HG02840 (cell line): ENCODE measurements around the gene KRTAP2-2.

ENCODE experiments used
- ATAC-seq: cut with Tn5 transposase; IDR thresholded peaks from one replicate; pipeline ENCODE4 v1.9.1; 2021; ENCODE audit warnings: mild to moderate bottlenecking, moderate library complexity, moderate number of reproducible peaks; ENCODE audit not compliant: unreplicated experiment, low FRiP score

KRTAP2-2 gene

GRCh38 chr17:41026715-41027471, 28.1 kb downstream of the KRTAP2-2 start, which contains the start of gene KRTAP1-5:
TSS of gene KRTAP1-5 (minus strand) at chr17:41027208. CDS start at chr17:41027155, 53 bp downstream.
- no peak for ATAC-seq

- no peak for ATAC-seq
Observed at GRCh38 chr17:41024697-41025096, 30.3 kb downstream of the KRTAP2-2 start.

GRCh38 chr17:41020336-41020735, 34.7 kb downstream of the KRTAP2-2 start:
- ATAC-seq, result no peak

- no peak for ATAC-seq
Observed at GRCh38 chr17:41019415-41019814, 35.6 kb downstream of the KRTAP2-2 start.

- ATAC-seq, result no peak
Observed at GRCh38 chr17:41018541-41018940, 36.5 kb downstream of the KRTAP2-2 start.

- no peak for ATAC-seq
Observed at GRCh38 chr17:41016578-41017215, 38.3 kb downstream of the KRTAP2-2 start.

- no peak for ATAC-seq
Observed at GRCh38 chr17:41015454-41015853, 39.6 kb downstream of the KRTAP2-2 start.

- no peak for ATAC-seq
Observed at GRCh38 chr17:41013606-41014005, 41.4 kb downstream of the KRTAP2-2 start.

- ATAC-seq, result no peak
Observed at GRCh38 chr17:41013181-41013580, 41.8 kb downstream of the KRTAP2-2 start.

GRCh38 chr17:41012326-41013120, 42.5 kb downstream of the KRTAP2-2 start:
- ATAC-seq, result no peak

GRCh38 chr17:41010441-41010840, 44.6 kb downstream of the KRTAP2-2 start:
- ATAC-seq, result no peak

GRCh38 chr17:41009936-41010335, 45.1 kb downstream of the KRTAP2-2 start:
- ATAC-seq, result no peak

- ATAC-seq, result no peak
Observed at GRCh38 chr17:41009301-41009760, 45.7 kb downstream of the KRTAP2-2 start.

GRCh38 chr17:41008811-41009210, 46.2 kb downstream of the KRTAP2-2 start, which contains the start of gene KRTAP3-1:
TSS of gene KRTAP3-1 (minus strand) at chr17:41009128. CDS start at chr17:41009074, 54 bp downstream.
- ATAC-seq, result no peak
